HCT116 (cell line): ENCODE results near the gene CUL4A.

Source experiments
- CTCF ChIP-seq, 3 experiments: fragments of 200-600 bp in 1 of 3; sonication (generic) in 1 of 3; IDR thresholded peaks in 2 of 3; conservative IDR thresholded peaks in 1 of 3; 2 replicates each; pipeline ENCODE4 v1.5.1; 2012 to 2017; ENCODE audit warnings: low read depth in 2 of 3, low read length in 2 of 3, antibody characterized with exemption in 1 of 3, borderline replicate concordance in 1 of 3, control low read depth in 1 of 3, mild to moderate bottlenecking in 1 of 3, mixed read lengths in 1 of 3, mixed run types in 1 of 3, moderate library complexity in 1 of 3; ENCODE audit not compliant: insufficient read depth in 1 of 3
- EGR1 ChIP-seq: IDR thresholded peaks from 2 replicates; pipeline ENCODE4 v1.6.1; 2012; ENCODE audit warnings: low read depth
- EZH2 ChIP-seq: fragments of 200-600 bp; sonication (generic); IDR thresholded peaks from 2 replicates; pipeline ENCODE4 v1.6.1; 2017; ENCODE audit warnings: antibody characterized with exemption, mixed run types
- EZH2phosphoT487 ChIP-seq: fragments of 200-600 bp; IDR thresholded peaks from 2 replicates; pipeline ENCODE4 v1.6.1; 2018; ENCODE audit warnings: antibody characterized with exemption, borderline replicate concordance
- POLR2A ChIP-seq: IDR thresholded peaks from 2 replicates; pipeline ENCODE4 v1.7.0; 2011; ENCODE audit warnings: borderline replicate concordance; ENCODE audit not compliant: insufficient read depth, insufficient read length; ENCODE audit errors: extremely low read depth
- POLR2AphosphoS5 ChIP-seq: IDR thresholded peaks from 2 replicates; pipeline ENCODE4 v1.6.1; 2011; ENCODE audit warnings: mild to moderate bottlenecking, low read depth, low read length, moderate library complexity
- SP1 ChIP-seq: IDR thresholded peaks from 2 replicates; pipeline ENCODE4 v1.6.1; 2012; ENCODE audit warnings: low read depth
- ZNF274 ChIP-seq: fragments of 200-500 bp; sonication (Bioruptor generic); IDR thresholded peaks from 2 replicates; pipeline ENCODE4 v1.6.1; 2014; ENCODE audit warnings: mild to moderate bottlenecking, low read depth, low read length, inconsistent platforms

- TF ChIP-seq CTCF (IDR thresholded peaks at IDR 0.05 in 2 of 3, conservative IDR thresholded peaks at IDR 0.05 in 1 of 3; ENCODE audit: borderline replicate concordance in 1 of 3, insufficient read depth in 1 of 3, low read depth in 2 of 3, low read length in 2 of 3): no peak
- no peak for TF ChIP-seq POLR2A
- TF ChIP-seq ZNF274: no peak
- TF ChIP-seq EGR1: no peak
- no peak for TF ChIP-seq POLR2AphosphoS5
- TF ChIP-seq SP1: no peak
- no peak for TF ChIP-seq EZH2
- no peak for TF ChIP-seq EZH2phosphoT487
Observed at GRCh38 chr13:113216254-113217048, 7.0 kb downstream of the CUL4A start.
